Osteoblast (primary cell): ENCODE measurements around the gene EML4. TPM values are rescaled to one million over a fixed set of nuclear protein-coding genes. Genes with fewer than 3 reads are reported as not detected.

Experiments used
- DNase-seq: peaks from one replicate; pipeline ENCODE4 v3.0.0; 2011; ENCODE audit warnings: low spot score, mixed read lengths; ENCODE audit not compliant: insufficient read length; ENCODE audit errors: missing footprints
- H2AFZ ChIP-seq: 2 replicates; pipeline ENCODE4 v1.6.0; 2011; ENCODE audit warnings: mild to moderate bottlenecking, low read length
- H3K27ac ChIP-seq: 2 replicates; pipeline ENCODE4 v1.5.1; 2011; ENCODE audit warnings: mild to moderate bottlenecking, low read depth, low read length, moderate library complexity
- H3K27me3 ChIP-seq: 2 replicates; pipeline ENCODE4 v1.6.0; 2012; ENCODE audit warnings: mild to moderate bottlenecking, control low read depth, inconsistent platforms, low read length, moderate library complexity; ENCODE audit not compliant: insufficient read depth
- H3K36me3 ChIP-seq: 2 replicates; pipeline ENCODE4 v1.5.1; 2011; ENCODE audit warnings: mild to moderate bottlenecking, low read length, control low read depth, moderate library complexity; ENCODE audit not compliant: insufficient read depth
- H3K4me1 ChIP-seq: 2 replicates; pipeline ENCODE4 v1.5.1; 2011; ENCODE audit warnings: mild to moderate bottlenecking, low read length, control low read depth, moderate library complexity; ENCODE audit not compliant: insufficient read depth
- H3K4me2 ChIP-seq: 2 replicates; pipeline ENCODE4 v1.6.0; 2011; ENCODE audit warnings: mild to moderate bottlenecking, low read length; ENCODE audit not compliant: insufficient read depth
- H3K4me3 ChIP-seq: fragments of 200-600 bp; sonication (generic); 3 replicates; pipeline ENCODE4 v1.5.1; 2012; ENCODE audit warnings: mild to moderate bottlenecking, low read length, inconsistent platforms; ENCODE audit not compliant: insufficient read depth
- H3K79me2 ChIP-seq: 2 replicates; pipeline ENCODE4 v1.6.0; 2012; ENCODE audit warnings: mild to moderate bottlenecking, low read length, control low read depth, inconsistent platforms; ENCODE audit not compliant: insufficient read depth
- H3K9me3 ChIP-seq: 2 replicates; pipeline ENCODE4 v1.5.1; 2011; ENCODE audit warnings: low read depth, low read length, control low read depth
- H4K20me1 ChIP-seq: 2 replicates; pipeline ENCODE4 v1.6.0; 2012; ENCODE audit warnings: mild to moderate bottlenecking, low read length, control low read depth; ENCODE audit not compliant: insufficient read depth
- total RNA-seq: library from RNA; depleted of rRNA; stranded (reverse); fragments of >200 nt; gene quantifications from 2 replicates; pipeline ENCODE4 v1.2.3, GENCODE V29; 2012
- TF ChIP-seq, protein P1 (sequence below): IDR thresholded peaks from 2 replicates; pipeline ENCODE4 v1.5.1; 2011; ENCODE audit warnings: mild to moderate bottlenecking, low read depth, low read length, moderate library complexity; ENCODE audit errors: extremely low read depth

Gene EML4
- total RNA-seq, 1 donor: 91.9 TPM

DNA sequence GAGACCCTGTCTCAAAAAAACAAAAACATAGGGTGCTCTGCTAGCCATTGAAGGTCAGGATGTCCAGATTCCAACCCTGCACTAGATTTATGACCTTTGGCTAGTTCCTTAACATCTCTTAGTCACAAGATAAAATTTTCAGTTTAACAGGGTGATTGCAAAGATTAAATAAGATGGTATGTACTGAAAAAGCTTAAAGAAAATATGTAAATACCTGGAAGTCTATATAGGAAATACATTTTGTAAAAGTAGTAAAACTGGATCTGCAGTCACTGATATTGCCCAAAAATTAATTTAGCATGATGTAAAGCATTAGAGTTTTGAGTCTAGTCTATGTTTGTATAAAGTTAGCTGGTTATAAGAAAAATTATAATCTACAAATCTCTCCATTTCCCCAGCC, 197.3 kb downstream of the EML4 start:
- H3K9me3 ChIP-seq: no peaks in the 10 kb centered on the region
- no peak for DNase-seq
- H4K20me1 ChIP-seq: no peaks in the 10 kb centered on the region
- H2AFZ ChIP-seq: no peak overlapping the region
- peaks cover 13% of the 10 kb centered on the region for H3K4me1 ChIP-seq
- H3K4me3 ChIP-seq: no peak overlapping the region
- peaks cover 15% of the 10 kb centered on the region for H3K27me3 ChIP-seq
- H3K27ac ChIP-seq: no peak overlapping the region
- H3K36me3 ChIP-seq: no peaks in the 10 kb centered on the region
- TF ChIP-seq, protein P1, sequence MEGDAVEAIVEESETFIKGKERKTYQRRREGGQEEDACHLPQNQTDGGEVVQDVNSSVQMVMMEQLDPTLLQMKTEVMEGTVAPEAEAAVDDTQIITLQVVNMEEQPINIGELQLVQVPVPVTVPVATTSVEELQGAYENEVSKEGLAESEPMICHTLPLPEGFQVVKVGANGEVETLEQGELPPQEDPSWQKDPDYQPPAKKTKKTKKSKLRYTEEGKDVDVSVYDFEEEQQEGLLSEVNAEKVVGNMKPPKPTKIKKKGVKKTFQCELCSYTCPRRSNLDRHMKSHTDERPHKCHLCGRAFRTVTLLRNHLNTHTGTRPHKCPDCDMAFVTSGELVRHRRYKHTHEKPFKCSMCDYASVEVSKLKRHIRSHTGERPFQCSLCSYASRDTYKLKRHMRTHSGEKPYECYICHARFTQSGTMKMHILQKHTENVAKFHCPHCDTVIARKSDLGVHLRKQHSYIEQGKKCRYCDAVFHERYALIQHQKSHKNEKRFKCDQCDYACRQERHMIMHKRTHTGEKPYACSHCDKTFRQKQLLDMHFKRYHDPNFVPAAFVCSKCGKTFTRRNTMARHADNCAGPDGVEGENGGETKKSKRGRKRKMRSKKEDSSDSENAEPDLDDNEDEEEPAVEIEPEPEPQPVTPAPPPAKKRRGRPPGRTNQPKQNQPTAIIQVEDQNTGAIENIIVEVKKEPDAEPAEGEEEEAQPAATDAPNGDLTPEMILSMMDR: no peak
- H3K4me2 ChIP-seq: no peak overlapping the region
- H3K79me2 ChIP-seq: no peaks in the 10 kb centered on the region

DNA sequence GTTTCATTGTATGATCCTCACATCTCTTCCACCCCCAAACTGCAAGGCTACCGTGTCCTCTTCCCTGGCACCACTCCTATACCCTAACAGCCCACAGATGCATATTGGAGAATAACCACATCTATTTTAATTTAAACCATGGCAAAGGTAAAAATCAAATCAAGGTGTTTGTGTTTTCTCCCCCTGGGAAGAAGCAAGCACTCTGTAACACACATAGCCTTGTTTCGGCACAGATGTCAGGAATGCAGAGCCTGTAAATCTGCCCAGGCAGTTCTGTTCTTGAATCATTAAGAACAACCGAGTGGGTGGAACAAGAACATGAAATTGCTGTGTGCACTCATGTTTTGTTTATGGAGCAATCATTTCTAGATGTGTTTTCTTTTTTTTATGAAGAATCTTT, 198.7 kb downstream of the EML4 start:
- TF ChIP-seq, protein P1: no peak
- H3K27me3 ChIP-seq: peaks cover 10% of the 10 kb centered on the region
- peak overlapping the region; percentile 51 for H2AFZ ChIP-seq
- H3K4me1 ChIP-seq: peaks cover 7% of the 10 kb centered on the region
- no peaks in the 10 kb centered on the region for H3K36me3 ChIP-seq
- no peaks in the 10 kb centered on the region for H3K9me3 ChIP-seq
- peak; percentile 62 for DNase-seq
- no peaks in the 10 kb centered on the region for H3K79me2 ChIP-seq
- peak overlapping the region; percentile 62 for H3K4me2 ChIP-seq
- H3K4me3 ChIP-seq: peak overlapping the region; percentile 6
- H3K27ac ChIP-seq: no peak overlapping the region
- H4K20me1 ChIP-seq: no peaks in the 10 kb centered on the region

GRCh38 chr2:42368817-42369531, 199.8 kb downstream of the EML4 start:
- Histone ChIP-seq H2AFZ (peak overlapping the region; percentile 54), H3K9me3 (no peaks in the 10 kb centered on the region), H3K27me3 (peaks cover 10% of the 10 kb centered on the region), H4K20me1 (no peaks in the 10 kb centered on the region), H3K27ac (no peak overlapping the region), H3K36me3 (no peaks in the 10 kb centered on the region), H3K4me2 (no peak overlapping the region), H3K4me1 (peaks cover 7% of the 10 kb centered on the region), H3K79me2 (no peaks in the 10 kb centered on the region), H3K4me3 (no peak overlapping the region)
- DNase-seq: no peak
- TF ChIP-seq, protein P1: no peak

DNA sequence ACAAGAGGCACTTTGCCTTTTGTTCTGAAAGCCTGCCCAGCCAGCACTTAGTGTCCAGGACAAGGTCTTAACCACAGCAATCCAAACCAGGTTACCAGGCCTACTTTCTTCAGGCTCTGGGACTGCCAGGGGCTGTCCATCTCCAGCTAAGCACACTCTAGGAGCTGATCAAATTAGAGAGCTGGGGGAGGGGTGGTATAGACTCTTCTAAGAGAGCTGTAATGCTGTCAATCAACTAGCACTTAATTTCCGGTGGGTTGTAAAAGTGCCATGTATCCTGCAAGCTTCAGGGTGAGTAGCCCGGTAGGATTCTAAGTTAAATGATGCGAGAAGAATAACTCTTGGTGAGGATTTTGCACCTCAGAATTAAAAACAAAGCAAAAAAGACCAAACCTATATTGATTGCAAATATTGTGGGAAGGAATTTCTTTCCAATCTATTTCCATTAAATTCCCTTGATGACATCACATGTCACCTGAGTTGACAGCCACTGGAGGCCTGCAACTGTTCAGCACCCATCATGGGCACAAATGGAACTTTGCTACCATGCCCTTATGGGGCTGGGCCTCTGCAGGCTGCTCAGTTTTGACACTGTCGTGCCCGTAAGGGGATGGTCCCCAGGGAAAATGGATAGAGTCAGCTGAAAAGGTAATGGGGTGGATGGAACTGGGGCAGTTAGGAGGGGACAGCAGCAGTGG, 200.5 kb downstream of the EML4 start:
- peaks cover 10% of the 10 kb centered on the region for H3K27me3 ChIP-seq
- no peak overlapping the region for H2AFZ ChIP-seq
- DNase-seq: no peak
- H3K79me2 ChIP-seq: no peaks in the 10 kb centered on the region
- H3K27ac ChIP-seq: no peak overlapping the region
- H3K4me2 ChIP-seq: no peak overlapping the region
- TF ChIP-seq, protein P1: no peak
- H3K36me3 ChIP-seq: no peaks in the 10 kb centered on the region
- H4K20me1 ChIP-seq: no peaks in the 10 kb centered on the region
- H3K4me3 ChIP-seq: no peak overlapping the region
- no peaks in the 10 kb centered on the region for H3K9me3 ChIP-seq
- peaks cover 7% of the 10 kb centered on the region for H3K4me1 ChIP-seq
